ENCODE measurements around the gene GSS.
"Not testable (repeated sequence)": the region's sequence is repeated elsewhere in the genome, so short reads cannot be mapped to it uniquely, and the experiment has no call there.

GSS gene

GRCh38 chr20:34907616-34908469, 47.8 kb downstream of the GSS start:
- no peak for DNase-seq (ENCODE audit: low read depth in 2 of 2)

- DNase-seq (ENCODE audit: low read depth in 2 of 2): no peak
These were observed 51.4 kb downstream of the GSS start for GRCh38 chr20:34904202-34904621.

GRCh38 chr20:34898731-34899130, 56.9 kb downstream of the GSS start:
- DNase-seq (ENCODE audit: low read depth in 2 of 2): not testable (repeated sequence)

GRCh38 chr20:34898129-34898528, 57.5 kb downstream of the GSS start:
- not testable (repeated sequence) for DNase-seq (ENCODE audit: low read depth in 2 of 2)

GRCh38 chr20:34896086-34896621, 59.5 kb downstream of the GSS start:
- no peak for DNase-seq (ENCODE audit: low read depth in 2 of 2)

GRCh38 chr20:34895465-34895864, 60.1 kb downstream of the GSS start:
- DNase-seq (ENCODE audit: low read depth in 2 of 2): no peak

- no peak for DNase-seq (ENCODE audit: low read depth in 2 of 2)
These were observed 60.9 kb downstream of the GSS start for GRCh38 chr20:34894723-34895122.

GRCh38 chr20:34892671-34893070, 62.9 kb downstream of the GSS start:
- no peak for DNase-seq (ENCODE audit: low read depth in 2 of 2)

- peak; percentile 19 to 29 for DNase-seq (ENCODE audit: low read depth in 2 of 2)
These were observed 64.2 kb downstream of the GSS start for GRCh38 chr20:34891166-34892062.

GRCh38 chr20:34888468-34888867, 67.1 kb downstream of the GSS start:
- no peak for DNase-seq (ENCODE audit: low read depth in 2 of 2)

- DNase-seq (ENCODE audit: low read depth in 2 of 2): no peak
These were observed 68.6 kb downstream of the GSS start for GRCh38 chr20:34887023-34887422.

- no peak for DNase-seq (ENCODE audit: low read depth in 2 of 2)
These were observed 69.5 kb downstream of the GSS start for GRCh38 chr20:34886122-34886521.

GRCh38 chr20:34884260-34884659, 71.3 kb downstream of the GSS start:
- no peak for DNase-seq (ENCODE audit: low read depth in 2 of 2)

GRCh38 chr20:34883809-34884208, 71.8 kb downstream of the GSS start:
- DNase-seq (ENCODE audit: low read depth in 2 of 2): no peak

GRCh38 chr20:34883087-34883688, 72.4 kb downstream of the GSS start:
- DNase-seq (ENCODE audit: low read depth in 2 of 2): no peak

- no peak for DNase-seq (ENCODE audit: low read depth in 2 of 2)
These were observed 73.9 kb downstream of the GSS start for GRCh38 chr20:34881689-34882088.

- DNase-seq (ENCODE audit: low read depth in 2 of 2): not testable (repeated sequence)
These were observed 74.6 kb downstream of the GSS start for GRCh38 chr20:34880971-34881370.

- no peak for DNase-seq (ENCODE audit: low read depth in 2 of 2)
These were observed 75.3 kb downstream of the GSS start for GRCh38 chr20:34880215-34880850.

All from stimulated activated CD4-positive, alpha-beta T cell treated with anti-CD3 and anti-CD28 coated beads, Interleukin-15, amount 100 ng/mL, for 48 hours (primary cell).